HepG2 (cell line): ENCODE data around the gene CGGBP1. TPM values are rescaled to one million over a fixed set of nuclear protein-coding genes. Genes with fewer than 3 reads are reported as not detected.

ENCODE experiments used
- AGO1 ChIP-seq: fragments of 200-400 bp; formaldehyde crosslinking; IDR thresholded peaks from 2 replicates; pipeline ENCODE4 v1.6.1; 2017; ENCODE audit warnings: mild to moderate bottlenecking, low read depth, low read length, moderate library complexity; ENCODE audit not compliant: poor library complexity, severe bottlenecking
- ARNT ChIP-seq: fragments of 450-650 bp; IDR thresholded peaks from 2 replicates; pipeline ENCODE4 v1.6.1; 2017
- ATF7 ChIP-seq, 2 experiments: fragments of 450-650 bp in 1 of 2; sonication (generic) in 1 of 2; formaldehyde crosslinking in 1 of 2; IDR thresholded peaks; 2 replicates each; pipeline versions ENCODE4 v1.4.0 to v1.6.1; 2016 to 2020; ENCODE audit warnings: antibody characterized with exemption in 1 of 2, mild to moderate bottlenecking in 1 of 2, missing genetic modification reagents in 1 of 2
- DR1 ChIP-seq: sonication (generic); formaldehyde crosslinking; IDR thresholded peaks from 2 replicates; pipeline ENCODE4 v1.8.0; 2021; ENCODE audit warnings: mild to moderate bottlenecking, missing genetic modification reagents, inconsistent platforms
- FIP1L1 ChIP-seq: fragments of 200-400 bp; formaldehyde crosslinking; IDR thresholded peaks from 2 replicates; pipeline ENCODE4 v1.6.1; 2018; ENCODE audit warnings: low read depth, mild to moderate bottlenecking, low read length, moderate library complexity, borderline replicate concordance; ENCODE audit not compliant: insufficient read depth
- FOSL2 ChIP-seq: sonication (generic); formaldehyde crosslinking; IDR thresholded peaks from 2 replicates; pipeline ENCODE4 v1.4.0; 2020; ENCODE audit warnings: missing genetic modification reagents
- HINFP ChIP-seq: sonication (generic); formaldehyde crosslinking; IDR thresholded peaks from 2 replicates; pipeline ENCODE4 v1.4.0; 2020; ENCODE audit warnings: low read depth, mild to moderate bottlenecking, missing genetic modification reagents
- HNF1B ChIP-seq: sonication (generic); formaldehyde crosslinking; IDR thresholded peaks from 2 replicates; pipeline ENCODE4 v1.5.1; 2020; ENCODE audit warnings: mild to moderate bottlenecking, moderate library complexity, missing genetic modification reagents
- HNRNPH1 ChIP-seq: fragments of 200-400 bp; formaldehyde crosslinking; optimal IDR thresholded peaks from 2 replicates; pipeline ENCODE3; 2017; ENCODE audit warnings: mild to moderate bottlenecking, low read depth, low read length
- HOXA7 ChIP-seq: sonication (generic); formaldehyde crosslinking; IDR thresholded peaks from 2 replicates; pipeline ENCODE4 v1.8.1; 2022; ENCODE audit warnings: mild to moderate bottlenecking, missing genetic modification reagents, moderate library complexity
- KDM5B ChIP-seq: sonication (generic); formaldehyde crosslinking; IDR thresholded peaks from 2 replicates; pipeline ENCODE4 v1.4.0; 2020; ENCODE audit warnings: missing genetic modification reagents, mild to moderate bottlenecking, borderline replicate concordance
- MED13 ChIP-seq: sonication (generic); formaldehyde crosslinking; IDR thresholded peaks from 2 replicates; pipeline ENCODE4 v1.5.0; 2020; ENCODE audit warnings: missing genetic modification reagents
- NFE2L2 ChIP-seq: fragments of 150-350 bp; IDR thresholded peaks from 2 replicates; pipeline ENCODE4 v1.6.1; 2014; ENCODE audit warnings: low read length
- NKX3-1 ChIP-seq: sonication (generic); formaldehyde crosslinking; IDR thresholded peaks from 2 replicates; pipeline ENCODE4 v1.5.0; 2020; ENCODE audit warnings: missing genetic modification reagents
- SALL2 ChIP-seq: sonication (generic); formaldehyde crosslinking; IDR thresholded peaks from 2 replicates; pipeline ENCODE4 v1.8.1; 2023; ENCODE audit warnings: mild to moderate bottlenecking, missing genetic modification reagents, inconsistent platforms
- ZBTB1 ChIP-seq: sonication (generic); formaldehyde crosslinking; IDR thresholded peaks from 2 replicates; pipeline ENCODE4 v1.4.0; 2020; ENCODE audit warnings: missing genetic modification reagents, borderline replicate concordance
- ZBTB2 ChIP-seq: sonication (generic); formaldehyde crosslinking; IDR thresholded peaks from 2 replicates; pipeline ENCODE4 v1.8.0; 2022; ENCODE audit warnings: low read depth, missing genetic modification reagents
- ZNF383 ChIP-seq: sonication (generic); formaldehyde crosslinking; IDR thresholded peaks from 2 replicates; pipeline ENCODE4 v1.4.0; 2020; ENCODE audit warnings: missing genetic modification reagents, mild to moderate bottlenecking, borderline replicate concordance
- ZNF430 ChIP-seq: sonication (generic); formaldehyde crosslinking; IDR thresholded peaks from 2 replicates; pipeline ENCODE4 v1.9.0; 2021; ENCODE audit warnings: mild to moderate bottlenecking, missing genetic modification reagents
- ZNF44 ChIP-seq: sonication (generic); formaldehyde crosslinking; IDR thresholded peaks from 2 replicates; pipeline ENCODE4 v1.5.1; 2020; ENCODE audit warnings: mild to moderate bottlenecking, missing genetic modification reagents
- ZNF616 ChIP-seq: sonication (generic); formaldehyde crosslinking; IDR thresholded peaks from 2 replicates; pipeline ENCODE4 v1.5.0; 2020; ENCODE audit warnings: low read depth, mild to moderate bottlenecking, missing genetic modification reagents
- ZNF629 ChIP-seq: sonication (generic); formaldehyde crosslinking; conservative IDR thresholded peaks from 2 replicates; pipeline ENCODE4 v1.5.0; 2020; ENCODE audit warnings: missing genetic modification reagents
- ZNF672 ChIP-seq: sonication (generic); formaldehyde crosslinking; IDR thresholded peaks from 2 replicates; pipeline ENCODE4 v1.8.1; 2022; ENCODE audit warnings: missing genetic modification reagents
- ZNF713 ChIP-seq: sonication (generic); formaldehyde crosslinking; IDR thresholded peaks from 2 replicates; pipeline ENCODE4 v1.4.0; 2020; ENCODE audit warnings: mild to moderate bottlenecking, missing genetic modification reagents
- ZNF747 ChIP-seq: sonication (generic); formaldehyde crosslinking; IDR thresholded peaks from 2 replicates; pipeline ENCODE4 v1.8.1; 2023; ENCODE audit warnings: missing genetic modification reagents, mild to moderate bottlenecking, borderline replicate concordance
- ZNF891 ChIP-seq: sonication (generic); formaldehyde crosslinking; IDR thresholded peaks from 2 replicates; pipeline ENCODE4 v1.5.0; 2020; ENCODE audit warnings: mild to moderate bottlenecking, missing genetic modification reagents
- polyA plus RNA-seq, 8 experiments: library from polyadenylated mRNA; depleted of rRNA in 3 of 8; stranded (reverse) in 7 of 8; unstranded in 1 of 8; fragments of >200 nt; fragmentation: Illumina TruSeq in 4 of 8; extraction: Trizol in 4 of 8; gene quantifications; 2 replicates each; pipeline versions ENCODE4 v1.2.1 to v1.2.3, GENCODE V29; 2011 to 2016; ENCODE audit warnings: low read depth in 4 of 8, missing spikeins in 1 of 8, mixed read lengths in 1 of 8; ENCODE audit not compliant: insufficient read depth in 1 of 8
- total RNA-seq, 5 experiments: library from RNA; depleted of rRNA; stranded (reverse); fragments of >200 nt; fragmentation: Illumina TruSeq; extraction: Trizol; gene quantifications; 2 replicates each; pipeline ENCODE4 v1.2.3, GENCODE V29; 2016; ENCODE audit warnings: low read depth in 1 of 5

The CGGBP1 gene
- total and polyA plus RNA-seq, 2 of the 13 experiments (the other 11 are each of a cell fraction or from before 2014, with no cell fraction given) = 38.9 to 47.0 TPM

- TF ChIP-seq HNRNPH1 = no peak
- TF ChIP-seq ATF7 (IDR thresholded peaks at IDR 0.05) = no peak
- no peak for TF ChIP-seq ATF7 (CRISPR knock-in tag; IDR thresholded peaks at IDR 0.05)
- no peak for TF ChIP-seq ZBTB1 (CRISPR knock-in tag)
- 0 out of 2 replicates have a peak, but pooled peaks have one; percentile 40 for TF ChIP-seq ZNF747
- peak; percentile 34; the same call in 1 of the 2 replicates for TF ChIP-seq FIP1L1
- peak; percentile 80; the same call in 1 of the 2 replicates for TF ChIP-seq KDM5B (CRISPR knock-in tag)
- TF ChIP-seq MED13 (CRISPR knock-in tag) = peak; percentile 49; the same call in 1 of the 2 replicates
- no peak for TF ChIP-seq ZNF629
- no peak for TF ChIP-seq DR1
- TF ChIP-seq ZNF672 (CRISPR knock-in tag) = no peak
- 0 out of 2 replicates have a peak, but pooled peaks have one; percentile 51 for TF ChIP-seq ZNF713 (CRISPR knock-in tag)
- TF ChIP-seq HNF1B = no peak; the same call in 1 of the 2 replicates
- TF ChIP-seq SALL2 (CRISPR knock-in tag) = peak; percentile 80; the same call in 1 of the 2 replicates
- TF ChIP-seq HOXA7 (CRISPR knock-in tag) = no peak
- TF ChIP-seq ZNF44 (CRISPR knock-in tag) = no peak
- peak; percentile 71; the same call in 1 of the 2 replicates for TF ChIP-seq ZNF430 (CRISPR knock-in tag)
- no peak; the same call in 1 of the 2 replicates for TF ChIP-seq FOSL2 (CRISPR knock-in tag)
- peak; percentile 65; the same call in 1 of the 2 replicates for TF ChIP-seq HINFP (CRISPR knock-in tag)
- no peak for TF ChIP-seq AGO1
- 0 out of 2 replicates have a peak, but pooled peaks have one; percentile 48 for TF ChIP-seq ZNF616 (CRISPR knock-in tag)
- no peak for TF ChIP-seq NFE2L2
- no peak for TF ChIP-seq ZNF383 (CRISPR knock-in tag)
- peak; percentile 73 for TF ChIP-seq NKX3-1 (CRISPR knock-in tag)
- TF ChIP-seq ARNT = no peak
- TF ChIP-seq ZNF891 = no peak
- TF ChIP-seq ZBTB2 (CRISPR knock-in tag) = peak; percentile 70; the same call in 1 of the 2 replicates
Observed at GRCh38 chr3:88058581-88059379, at the start of gene CGGBP1, which contains the start of gene ZNF654 (continued).
